ENCODE data around the gene ZAP70.

The ZAP70 gene

DNA sequence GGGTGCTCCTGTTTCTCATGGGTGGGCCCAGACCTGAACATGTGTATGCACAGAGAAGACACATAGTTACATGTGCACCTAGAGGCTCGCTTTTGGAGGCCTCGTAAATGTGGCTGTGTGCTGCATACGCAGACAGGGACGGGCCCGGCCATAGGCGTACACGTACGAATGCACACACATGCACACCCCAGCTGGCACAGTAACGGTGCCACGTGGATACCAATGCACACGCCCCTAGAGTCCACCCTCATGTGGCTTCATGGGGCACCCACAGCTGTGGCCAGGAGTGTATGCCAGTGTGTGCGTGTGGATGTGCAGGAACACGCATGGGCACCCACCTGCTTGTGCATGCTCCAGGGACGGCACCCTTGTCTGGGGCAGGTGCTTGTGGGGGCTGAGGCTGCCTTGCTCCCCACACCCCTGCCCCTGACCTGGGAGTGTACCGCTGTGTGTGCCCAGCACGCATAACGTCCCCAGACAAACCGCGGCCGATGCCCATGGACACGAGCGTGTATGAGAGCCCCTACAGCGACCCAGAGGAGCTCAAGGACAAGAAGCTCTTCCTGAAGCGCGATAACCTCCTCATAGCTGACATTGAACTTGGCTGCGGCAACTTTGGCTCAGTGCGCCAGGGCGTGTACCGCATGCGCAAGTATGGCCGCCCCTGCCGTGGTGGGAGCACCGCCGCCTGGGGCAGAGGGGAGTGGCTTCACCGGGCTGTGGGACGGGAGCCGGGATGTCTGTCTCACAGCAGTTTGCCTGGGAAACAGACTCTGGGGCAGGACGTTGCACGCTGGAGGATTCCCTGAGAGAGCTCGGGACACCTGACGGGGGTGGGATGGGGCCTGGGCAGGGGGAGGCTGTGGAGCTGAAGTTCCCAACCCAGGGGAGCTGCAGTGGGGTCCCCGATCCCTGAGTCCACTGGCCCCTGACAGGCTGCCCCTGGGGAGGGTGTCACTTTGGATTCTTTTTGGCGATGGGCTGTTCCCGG is 21.0 kb downstream of the ZAP70 start:
- no peak for DNase-seq (ENCODE audit: low read depth, low spot score)

DNA sequence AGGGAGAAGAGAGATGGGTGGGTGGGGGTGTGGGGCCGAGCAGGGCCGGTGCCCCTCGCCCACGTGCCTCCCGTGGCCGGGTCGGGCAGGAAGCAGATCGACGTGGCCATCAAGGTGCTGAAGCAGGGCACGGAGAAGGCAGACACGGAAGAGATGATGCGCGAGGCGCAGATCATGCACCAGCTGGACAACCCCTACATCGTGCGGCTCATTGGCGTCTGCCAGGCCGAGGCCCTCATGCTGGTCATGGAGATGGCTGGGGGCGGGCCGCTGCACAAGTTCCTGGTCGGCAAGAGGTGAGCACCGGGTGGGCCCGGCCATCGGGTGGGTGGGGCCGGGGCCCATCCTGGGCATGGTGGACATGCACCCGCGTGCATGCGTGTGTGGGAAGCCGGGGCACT is 21.8 kb downstream of the ZAP70 start:
- no peak for DNase-seq (ENCODE audit: low read depth, low spot score)

DNA sequence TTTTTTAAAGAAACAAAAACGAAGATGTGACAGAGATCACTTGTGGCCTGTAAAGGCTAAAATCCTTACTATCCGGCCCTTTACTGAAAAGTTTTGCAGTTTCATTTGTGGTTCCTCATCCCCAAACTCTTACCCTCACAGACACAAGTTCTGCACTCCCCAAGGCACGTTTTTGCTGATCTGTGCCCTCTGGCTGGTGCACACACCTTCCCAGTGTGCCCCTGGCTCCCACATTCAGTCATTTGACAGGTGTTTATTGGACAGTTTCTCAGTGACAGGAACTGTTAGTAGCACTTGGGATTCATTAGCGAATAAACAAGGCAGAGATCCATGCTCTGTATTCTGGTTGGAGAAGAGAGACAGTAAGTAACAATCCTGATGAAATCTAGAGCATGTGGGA is 22.8 kb downstream of the ZAP70 start:
- DNase-seq (ENCODE audit: low read depth, low spot score) = no peak

DNA sequence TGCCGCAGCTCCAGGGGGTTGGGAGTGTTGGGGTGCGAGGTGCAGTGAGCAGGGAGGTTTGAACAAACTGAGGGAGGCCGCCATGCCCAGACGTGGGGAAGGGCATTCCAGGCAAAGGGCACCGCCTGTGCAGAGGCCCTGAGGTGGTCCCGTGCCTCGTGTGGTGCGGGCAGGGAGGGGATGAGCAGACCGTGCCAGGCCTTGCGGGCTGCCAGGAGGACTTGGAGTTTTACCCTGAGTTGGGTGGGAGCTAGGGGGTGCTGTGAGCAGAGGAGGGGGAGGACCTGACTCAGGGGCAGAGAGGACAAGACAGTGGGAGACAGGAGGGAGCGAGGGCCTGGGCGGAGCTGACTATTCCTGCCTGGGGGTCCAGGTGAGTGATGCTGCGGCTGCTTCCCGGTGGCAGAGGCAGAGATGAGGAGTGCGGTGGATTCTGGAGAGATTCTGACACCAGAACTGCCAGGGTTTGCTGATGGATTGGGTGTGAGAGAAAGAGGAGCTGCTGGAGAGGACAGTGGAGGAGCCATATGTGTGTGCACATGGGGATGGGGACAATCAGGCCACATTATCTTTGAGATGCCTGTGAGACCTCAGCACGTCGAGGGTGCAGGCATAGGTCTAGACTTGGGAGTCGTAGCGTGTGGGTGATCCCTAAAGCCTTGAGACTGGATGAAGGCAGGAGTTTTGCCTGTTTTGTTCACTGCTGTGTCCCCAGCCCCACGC is 23.4 kb downstream of the ZAP70 start:
- no peak for DNase-seq (ENCODE audit: low read depth, low spot score)

DNA sequence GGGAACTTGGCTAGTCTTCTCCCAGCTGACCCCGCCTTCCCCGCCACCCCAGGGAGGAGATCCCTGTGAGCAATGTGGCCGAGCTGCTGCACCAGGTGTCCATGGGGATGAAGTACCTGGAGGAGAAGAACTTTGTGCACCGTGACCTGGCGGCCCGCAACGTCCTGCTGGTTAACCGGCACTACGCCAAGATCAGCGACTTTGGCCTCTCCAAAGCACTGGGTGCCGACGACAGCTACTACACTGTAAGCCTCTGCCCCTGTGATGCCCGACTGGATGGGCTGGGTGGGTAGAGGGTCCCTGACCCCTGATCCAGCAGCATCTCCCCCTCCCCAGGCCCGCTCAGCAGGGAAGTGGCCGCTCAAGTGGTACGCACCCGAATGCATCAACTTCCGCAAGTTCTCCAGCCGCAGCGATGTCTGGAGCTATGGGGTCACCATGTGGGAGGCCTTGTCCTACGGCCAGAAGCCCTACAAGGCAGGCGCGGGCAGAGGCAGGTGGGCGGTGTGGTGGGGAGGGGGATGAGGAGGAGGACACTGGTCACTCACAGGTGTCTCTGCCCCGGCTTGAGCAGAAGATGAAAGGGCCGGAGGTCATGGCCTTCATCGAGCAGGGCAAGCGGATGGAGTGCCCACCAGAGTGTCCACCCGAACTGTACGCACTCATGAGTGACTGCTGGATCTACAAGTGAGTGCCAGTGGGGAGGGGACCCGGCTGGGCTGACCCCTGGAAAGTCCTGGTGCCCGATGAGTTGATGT is 24.2 kb downstream of the ZAP70 start:
- DNase-seq (ENCODE audit: low read depth, low spot score) = no peak

DNA sequence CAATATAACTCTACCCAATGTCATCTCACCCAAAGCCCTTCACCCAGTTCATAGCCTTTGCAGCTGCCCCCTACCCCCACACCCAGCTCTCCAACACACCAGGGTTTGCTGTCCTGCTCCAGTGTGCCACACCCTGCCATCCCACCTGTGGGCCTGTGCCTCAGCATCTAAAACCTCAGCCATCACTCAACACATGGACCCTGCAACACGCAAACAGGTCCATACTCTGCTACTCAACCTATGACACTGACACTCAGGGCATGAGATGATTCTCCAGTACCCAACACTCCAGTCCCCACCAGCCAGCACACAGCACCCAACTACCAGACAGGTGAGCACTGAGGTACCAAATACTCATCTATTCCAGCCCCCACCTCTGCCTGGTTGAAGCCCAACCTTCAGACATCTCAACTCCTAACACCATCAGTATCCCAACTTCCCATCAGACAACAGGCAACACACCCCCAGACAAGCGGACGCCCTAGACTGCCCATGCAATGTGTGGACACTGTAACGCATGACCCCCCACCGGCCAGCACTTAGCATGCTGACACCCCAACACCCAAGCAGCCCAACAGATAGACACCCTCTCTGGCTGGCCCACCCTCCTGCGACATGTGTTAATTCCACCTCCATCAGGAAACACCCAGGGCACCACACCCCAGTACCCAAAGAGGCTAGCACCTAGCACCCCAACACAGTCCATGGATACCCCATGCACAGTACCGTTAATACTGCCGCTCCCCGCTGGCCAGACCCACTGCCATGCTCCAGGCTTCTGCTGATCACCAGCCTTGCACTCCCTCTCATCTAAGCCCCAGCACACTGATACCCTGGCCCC is 25.0 kb downstream of the ZAP70 start:
- no peak for DNase-seq (ENCODE audit: low read depth, low spot score)

DNA sequence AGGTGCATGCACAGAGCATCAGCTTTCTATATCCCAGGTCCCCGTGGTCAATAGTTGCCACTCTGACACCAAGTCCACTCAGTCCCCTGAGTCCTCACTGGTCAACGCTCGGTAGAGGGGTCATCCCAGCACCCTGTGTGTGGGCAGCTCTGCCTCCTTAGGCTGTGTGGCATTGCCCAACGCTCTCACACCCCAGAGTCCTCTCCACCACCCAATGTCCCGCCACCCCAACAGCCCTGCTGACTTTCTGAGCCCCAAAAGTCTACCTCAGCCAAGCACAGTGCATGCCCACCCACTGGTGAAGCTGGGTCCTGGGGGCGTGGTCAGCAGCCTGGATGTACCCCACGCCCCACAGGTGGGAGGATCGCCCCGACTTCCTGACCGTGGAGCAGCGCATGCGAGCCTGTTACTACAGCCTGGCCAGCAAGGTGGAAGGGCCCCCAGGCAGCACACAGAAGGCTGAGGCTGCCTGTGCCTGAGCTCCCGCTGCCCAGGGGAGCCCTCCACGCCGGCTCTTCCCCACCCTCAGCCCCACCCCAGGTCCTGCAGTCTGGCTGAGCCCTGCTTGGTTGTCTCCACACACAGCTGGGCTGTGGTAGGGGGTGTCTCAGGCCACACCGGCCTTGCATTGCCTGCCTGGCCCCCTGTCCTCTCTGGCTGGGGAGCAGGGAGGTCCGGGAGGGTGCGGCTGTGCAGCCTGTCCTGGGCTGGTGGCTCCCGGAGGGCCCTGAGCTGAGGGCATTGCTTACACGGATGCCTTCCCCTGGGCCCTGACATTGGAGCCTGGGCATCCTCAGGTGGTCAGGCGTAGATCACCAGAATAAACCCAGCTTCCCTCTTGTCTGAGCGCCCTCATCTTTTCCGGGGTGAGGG is 25.9 kb downstream of the ZAP70 start:
- DNase-seq (ENCODE audit: low read depth, low spot score) = no peak

DNA sequence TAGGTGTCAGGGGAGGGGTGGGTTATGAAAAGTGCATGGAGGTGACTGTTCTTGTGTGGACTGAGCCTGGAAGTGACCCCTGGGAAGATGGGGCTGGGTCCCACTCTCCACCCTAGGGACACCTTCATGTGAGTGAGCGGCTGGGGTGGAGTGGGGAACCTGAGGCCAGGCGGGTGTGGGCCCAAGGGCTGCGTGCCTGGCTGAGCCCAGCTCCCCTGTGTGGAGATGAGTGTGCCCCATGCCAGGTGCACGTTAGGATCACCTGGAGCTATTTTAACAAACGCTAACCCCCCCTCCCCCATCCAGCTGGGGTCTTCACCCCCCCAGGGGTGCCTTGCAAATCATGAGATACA is 26.5 kb downstream of the ZAP70 start:
- no peak for DNase-seq (ENCODE audit: low read depth, low spot score)

DNA sequence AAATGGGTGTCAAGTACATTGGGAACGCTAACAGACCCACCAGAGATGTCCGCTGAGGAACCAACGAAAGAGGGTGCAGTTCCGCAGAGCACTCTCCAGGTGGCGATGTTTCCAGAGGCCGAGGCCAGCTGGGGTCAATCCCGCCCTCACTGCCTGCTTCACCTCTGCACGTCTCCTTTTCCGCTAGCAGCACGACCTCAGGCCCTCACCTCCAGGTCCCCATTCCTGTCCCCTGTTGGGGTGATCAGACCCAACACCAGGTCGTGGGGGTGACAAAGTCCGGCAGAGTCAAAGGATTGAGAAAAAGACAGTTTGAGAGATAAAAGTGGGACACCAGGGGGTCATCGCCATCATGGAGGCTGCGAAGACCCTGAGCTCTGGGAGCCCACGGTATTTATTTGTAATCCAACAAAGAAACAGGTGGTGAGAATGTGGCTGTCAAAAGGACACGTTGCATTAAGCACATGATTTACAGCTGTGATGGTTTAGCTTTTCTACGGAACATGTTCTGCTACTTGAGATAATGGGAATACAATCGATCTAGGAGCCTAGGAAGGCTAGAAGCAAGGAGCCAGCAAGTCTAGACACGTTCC is 27.3 kb downstream of the ZAP70 start:
- no peak for DNase-seq (ENCODE audit: low read depth, low spot score)

DNA sequence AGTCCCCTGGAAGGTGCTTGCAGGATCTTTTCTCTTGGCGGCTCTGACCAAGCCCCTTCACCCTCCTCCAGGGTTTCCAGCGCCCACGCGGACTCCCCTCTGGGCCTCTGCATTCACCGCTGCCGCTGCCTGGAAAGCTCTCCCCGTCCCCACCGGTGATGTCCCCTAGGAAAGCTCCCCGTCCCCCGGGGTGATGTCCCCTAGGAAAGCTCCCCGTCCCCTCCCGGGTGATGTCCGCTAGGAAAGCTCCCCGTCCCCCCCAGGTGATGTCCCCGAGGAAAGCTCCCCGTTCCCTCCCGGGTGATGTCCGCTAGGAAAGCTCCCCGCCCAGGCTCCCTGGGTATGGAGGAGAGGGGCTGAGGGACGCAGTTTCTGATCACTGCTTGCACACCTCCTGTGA is 27.9 kb downstream of the ZAP70 start:
- no peak for DNase-seq (ENCODE audit: low read depth, low spot score)

DNA sequence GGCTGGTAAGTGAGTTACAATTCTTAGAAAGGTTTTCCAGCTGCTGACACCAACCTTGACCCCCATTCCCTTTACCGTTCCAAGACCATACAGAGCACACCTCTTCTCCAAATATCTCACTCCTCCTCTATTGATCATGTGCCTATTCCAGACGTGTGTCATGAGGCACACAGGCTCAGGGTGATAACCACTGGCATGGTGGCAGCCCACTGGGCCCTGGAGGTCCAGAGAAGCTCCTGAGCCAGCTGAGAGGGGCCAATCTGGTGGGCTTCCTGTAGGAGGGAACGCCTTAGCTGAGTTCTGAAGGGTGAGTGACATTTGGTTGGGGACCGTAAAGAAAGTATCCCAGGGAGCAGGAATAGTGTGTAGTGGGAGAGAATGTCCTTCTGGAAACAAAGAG is 28.3 kb downstream of the ZAP70 start:
- DNase-seq (ENCODE audit: low read depth, low spot score) = no peak

DNA sequence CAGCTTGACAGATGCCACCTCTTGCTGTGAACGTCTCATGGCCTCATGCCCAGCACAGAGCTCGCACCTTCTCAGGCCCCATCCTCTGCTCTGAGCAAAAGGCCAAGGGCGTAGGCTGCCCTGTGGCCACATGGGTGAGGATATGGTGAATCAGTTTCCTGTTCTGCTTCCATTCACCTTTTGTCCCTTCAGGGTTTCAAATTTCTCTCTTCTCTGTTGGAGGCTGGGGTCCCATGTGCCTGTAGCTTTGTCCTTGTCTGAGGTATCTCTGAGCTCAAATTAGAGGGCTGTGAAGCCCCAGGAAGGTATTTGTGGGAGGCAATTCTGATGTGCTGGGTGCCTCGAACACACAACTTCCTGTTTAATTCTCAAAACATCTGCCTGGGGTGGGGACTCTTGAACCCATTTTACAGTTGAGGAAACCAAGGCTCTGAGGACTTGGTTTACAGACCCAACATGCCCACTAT is 29.0 kb downstream of the ZAP70 start:
- no peak for DNase-seq (ENCODE audit: low read depth, low spot score)

DNA sequence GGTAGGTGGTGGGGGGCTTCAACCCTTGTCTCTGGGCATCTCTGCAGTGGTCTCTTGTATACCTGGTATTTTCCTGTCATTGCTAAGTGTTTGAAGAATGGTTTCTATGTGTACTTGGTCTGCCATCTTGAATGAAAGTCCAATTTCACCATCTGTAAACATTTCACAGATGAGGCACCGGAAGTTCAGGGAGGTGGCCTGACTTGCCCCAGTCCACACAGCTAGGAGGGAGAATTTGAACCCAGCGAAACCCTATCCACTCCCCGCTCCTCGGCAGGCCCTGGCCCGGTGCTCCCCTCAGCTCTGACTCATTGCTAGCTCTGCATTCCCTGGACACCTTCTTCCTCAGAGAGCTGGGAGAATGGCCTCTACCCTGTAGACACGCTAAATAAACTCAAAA is 30.5 kb downstream of the ZAP70 start:
- DNase-seq (ENCODE audit: low read depth, low spot score) = no peak

DNA sequence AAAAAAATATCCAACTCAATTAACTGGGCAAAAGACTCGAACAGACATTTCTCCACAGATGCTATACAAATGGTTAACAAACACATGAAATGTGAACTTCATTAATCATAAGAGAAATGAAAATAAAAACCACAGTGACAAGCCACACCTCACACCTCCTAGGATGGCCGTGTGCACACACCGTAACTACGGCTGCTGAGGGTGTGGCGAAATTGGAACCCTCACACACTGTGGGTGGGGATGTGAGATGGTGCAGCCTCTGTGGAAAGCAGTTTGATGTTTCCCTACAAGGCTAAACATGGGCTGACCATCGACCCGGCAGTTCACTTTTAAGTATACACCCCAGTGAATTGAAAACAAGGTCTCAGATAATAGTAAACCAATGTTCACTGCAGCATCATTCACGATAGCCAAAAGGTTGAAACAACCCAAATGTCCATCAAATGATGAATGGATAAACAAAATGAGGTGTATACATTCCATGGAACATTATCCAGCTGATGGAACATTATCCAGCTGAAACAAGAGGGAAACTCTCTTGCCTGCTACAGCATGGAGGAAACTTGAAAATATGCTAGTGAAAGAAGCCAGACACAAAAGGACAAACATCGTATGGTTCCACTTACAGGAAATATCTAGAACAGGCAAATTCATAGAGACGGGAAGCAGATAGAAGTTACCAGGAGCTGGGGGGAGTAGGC is 32.2 kb downstream of the ZAP70 start:
- no peak for DNase-seq (ENCODE audit: low read depth, low spot score)

DNA sequence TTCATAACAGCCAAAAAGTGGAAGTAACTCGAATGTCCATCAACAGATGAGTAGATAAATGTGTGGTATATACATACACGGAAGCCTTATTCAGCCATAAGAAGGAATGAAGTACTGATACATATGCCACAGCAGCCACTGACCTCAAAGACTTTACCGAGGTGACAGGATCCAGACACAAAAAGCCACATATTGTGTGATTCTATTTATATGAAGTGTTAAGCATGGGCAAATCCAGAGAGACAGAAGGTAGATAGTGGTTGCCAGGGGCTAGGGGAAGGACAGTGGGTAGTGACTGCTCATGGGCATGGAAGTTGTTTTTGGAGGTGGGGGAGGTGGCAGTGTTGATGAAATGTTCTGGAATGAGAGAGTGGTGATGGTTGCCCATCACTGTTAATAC is 33.9 kb downstream of the ZAP70 start:
- no peak for DNase-seq (ENCODE audit: low read depth, low spot score)

DNA sequence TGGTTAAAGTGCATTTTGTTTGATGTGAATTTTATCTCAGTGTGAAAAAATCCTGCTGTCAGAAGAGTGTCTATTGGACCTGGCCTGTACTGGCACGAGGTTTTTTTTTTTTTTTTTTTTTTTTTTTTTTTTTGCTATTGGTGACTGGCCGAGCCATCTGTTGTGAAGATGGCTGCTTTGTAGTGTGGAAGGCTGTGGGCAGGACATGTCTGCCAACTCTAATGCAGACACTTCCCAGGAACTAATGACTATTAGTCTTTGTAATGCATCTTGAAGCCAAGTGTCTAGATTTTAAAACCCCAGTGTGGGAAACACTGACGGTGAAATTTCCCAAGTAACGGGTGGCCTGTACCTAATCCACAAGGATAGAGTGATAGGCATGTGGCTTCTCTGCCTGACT is 34.3 kb downstream of the ZAP70 start:
- no peak for DNase-seq (ENCODE audit: low read depth, low spot score)

DNA sequence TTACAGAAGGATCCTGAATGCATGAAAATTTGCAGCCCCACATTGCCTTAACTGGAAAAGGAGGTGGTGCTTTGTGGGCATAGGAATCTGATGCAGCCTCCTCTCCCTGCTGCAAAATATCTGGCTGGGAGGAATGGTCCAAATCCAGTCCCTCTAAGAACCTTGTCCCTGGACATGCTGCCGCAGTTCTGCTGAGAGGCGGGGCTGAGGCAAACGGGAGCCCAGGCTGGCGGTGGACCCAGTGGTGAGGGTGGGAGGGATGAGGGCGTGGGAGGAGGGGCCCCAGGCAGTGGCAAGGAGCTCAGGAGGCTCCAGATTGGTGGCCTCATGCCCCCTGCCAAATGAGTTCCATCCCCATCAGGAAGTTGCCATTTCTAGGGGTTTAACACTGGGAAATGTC is 36.2 kb downstream of the ZAP70 start:
- no peak for DNase-seq (ENCODE audit: low read depth, low spot score)

DNA sequence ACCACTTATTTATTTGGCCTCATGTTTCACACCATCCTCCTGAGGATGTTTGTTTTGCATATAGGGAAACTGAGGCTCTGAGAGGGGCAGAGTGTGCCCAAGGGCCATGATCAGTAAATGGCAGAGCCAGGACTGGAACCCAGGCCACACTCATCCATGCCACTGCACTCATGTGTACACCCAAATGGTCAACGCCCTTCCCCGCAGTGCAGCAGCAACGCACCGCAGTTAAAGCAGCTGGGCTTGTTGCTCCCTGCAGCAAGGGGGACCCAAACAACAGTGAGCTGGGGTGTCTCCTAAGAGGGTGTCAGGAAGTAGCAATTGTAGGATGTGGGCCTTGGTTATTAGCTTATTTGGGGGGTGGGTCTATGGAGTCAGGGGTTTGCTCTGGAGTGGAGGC is 36.6 kb downstream of the ZAP70 start:
- no peak for DNase-seq (ENCODE audit: low read depth, low spot score)

DNA sequence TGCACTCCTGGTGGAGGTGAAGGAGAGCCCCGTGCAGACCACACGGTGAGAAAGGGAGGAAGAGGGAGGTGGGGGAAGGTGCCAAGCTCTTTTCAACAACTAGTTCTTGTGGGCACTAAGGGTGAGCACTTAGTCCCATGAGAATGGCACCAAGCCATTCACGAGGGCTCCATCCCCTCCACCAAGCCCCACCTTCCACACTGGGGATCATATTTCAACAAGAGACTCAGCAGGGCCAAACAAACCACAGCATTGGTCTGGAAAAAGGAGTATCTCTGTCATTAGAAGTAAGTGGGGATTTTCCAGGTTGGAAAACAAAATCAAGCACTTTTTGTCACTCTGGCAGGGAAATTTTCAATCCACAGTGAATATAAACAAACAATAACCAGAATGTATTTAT is 38.4 kb downstream of the ZAP70 start:
- DNase-seq (ENCODE audit: low read depth, low spot score) = no peak
